HepG2 (cell line): Measurements from ENCODE around the gene FAM222A. TPM values are rescaled to one million over a fixed set of nuclear protein-coding genes. Genes with fewer than 3 reads are reported as not detected.
A peak's percentile ranks its signal among the peaks of the same experiment; 100 is the strongest.

ENCODE experiments used
- CBX5 ChIP-seq: sonication (generic); formaldehyde crosslinking; IDR thresholded peaks from 2 replicates; pipeline ENCODE4 v1.4.0; 2020; ENCODE audit warnings: missing genetic modification reagents, borderline replicate concordance
- FOXO1 ChIP-seq: sonication (generic); formaldehyde crosslinking; IDR thresholded peaks from 2 replicates; pipeline ENCODE4 v1.4.0; 2020; ENCODE audit warnings: missing genetic modification reagents
- MAZ ChIP-seq, 2 experiments: sonication (generic) in 1 of 2; formaldehyde crosslinking in 1 of 2; IDR thresholded peaks; 2 replicates each; pipeline versions ENCODE4 v1.5.0 to v1.6.1; 2012 to 2020; ENCODE audit warnings: low read depth in 2 of 2, mild to moderate bottlenecking in 2 of 2, borderline replicate concordance in 1 of 2, improper control_type of control experiment in 1 of 2, low read length in 1 of 2, missing genetic modification reagents in 1 of 2, moderate library complexity in 1 of 2
- NCOR1 ChIP-seq: fragments of 200-600 bp; sonication (generic); IDR thresholded peaks from 2 replicates; pipeline ENCODE4 v1.7.0; 2017; ENCODE audit warnings: antibody characterized with exemption, low read length, borderline replicate concordance
- ONECUT2 ChIP-seq: sonication (generic); formaldehyde crosslinking; IDR thresholded peaks from 2 replicates; pipeline ENCODE4 v1.4.0; 2020; ENCODE audit warnings: missing genetic modification reagents
- SRSF1 ChIP-seq: fragments of 200-400 bp; formaldehyde crosslinking; optimal IDR thresholded peaks from 2 replicates; pipeline ENCODE3; 2017; ENCODE audit warnings: mild to moderate bottlenecking, low read depth, low read length, moderate library complexity
- ZNF34 ChIP-seq: sonication (generic); formaldehyde crosslinking; IDR thresholded peaks from 2 replicates; pipeline ENCODE4 v1.4.0; 2020; ENCODE audit warnings: mild to moderate bottlenecking, missing genetic modification reagents, borderline replicate concordance
- ZNF484 ChIP-seq: sonication (generic); formaldehyde crosslinking; IDR thresholded peaks from 2 replicates; pipeline ENCODE4 v1.5.1; 2020; ENCODE audit warnings: mild to moderate bottlenecking, low read depth, missing genetic modification reagents, borderline replicate concordance
- ZNF510 ChIP-seq: sonication (generic); formaldehyde crosslinking; IDR thresholded peaks from 2 replicates; pipeline ENCODE4 v1.4.0; 2020; ENCODE audit warnings: low read depth, mild to moderate bottlenecking, missing genetic modification reagents
- polyA plus RNA-seq, 8 experiments: library from polyadenylated mRNA; depleted of rRNA in 3 of 8; stranded (reverse) in 7 of 8; unstranded in 1 of 8; fragments of >200 nt; fragmentation: Illumina TruSeq in 4 of 8; extraction: Trizol in 4 of 8; gene quantifications; 2 replicates each; pipeline versions ENCODE4 v1.2.1 to v1.2.3, GENCODE V29; 2011 to 2016; ENCODE audit warnings: low read depth in 4 of 8, missing spikeins in 1 of 8, mixed read lengths in 1 of 8; ENCODE audit not compliant: insufficient read depth in 1 of 8
- total RNA-seq, 5 experiments: library from RNA; depleted of rRNA; stranded (reverse); fragments of >200 nt; fragmentation: Illumina TruSeq; extraction: Trizol; gene quantifications; 2 replicates each; pipeline ENCODE4 v1.2.3, GENCODE V29; 2016; ENCODE audit warnings: low read depth in 1 of 5
- TF ChIP-seq, protein P1 (sequence below): IDR thresholded peaks from 2 replicates; pipeline ENCODE4 v1.4.0; 2020; ENCODE audit warnings: mild to moderate bottlenecking, missing genetic modification reagents
- TF ChIP-seq, protein P2 (sequence below): sonication (generic); formaldehyde crosslinking; IDR thresholded peaks from 2 replicates; pipeline ENCODE4 v1.4.0; 2020; ENCODE audit warnings: missing genetic modification reagents, borderline replicate concordance
- TF ChIP-seq, protein P3 (sequence below): sonication (generic); formaldehyde crosslinking; IDR thresholded peaks from 2 replicates; pipeline ENCODE4 v1.5.0; 2020; ENCODE audit warnings: mild to moderate bottlenecking, missing genetic modification reagents, borderline replicate concordance
- TF ChIP-seq, protein P4 (sequence below): IDR thresholded peaks from 2 replicates; pipeline ENCODE4 v1.6.1; 2016
- TF ChIP-seq, protein P5 (sequence below): sonication (generic); formaldehyde crosslinking; IDR thresholded peaks from 2 replicates; pipeline ENCODE4 v1.8.0; 2023; ENCODE audit warnings: mild to moderate bottlenecking, missing genetic modification reagents

FAM222A gene
- total and polyA plus RNA-seq, 2 of the 13 experiments (the other 11 are each of a cell fraction or from before 2014, with no cell fraction given): 2.7 to 9.6 TPM

DNA sequence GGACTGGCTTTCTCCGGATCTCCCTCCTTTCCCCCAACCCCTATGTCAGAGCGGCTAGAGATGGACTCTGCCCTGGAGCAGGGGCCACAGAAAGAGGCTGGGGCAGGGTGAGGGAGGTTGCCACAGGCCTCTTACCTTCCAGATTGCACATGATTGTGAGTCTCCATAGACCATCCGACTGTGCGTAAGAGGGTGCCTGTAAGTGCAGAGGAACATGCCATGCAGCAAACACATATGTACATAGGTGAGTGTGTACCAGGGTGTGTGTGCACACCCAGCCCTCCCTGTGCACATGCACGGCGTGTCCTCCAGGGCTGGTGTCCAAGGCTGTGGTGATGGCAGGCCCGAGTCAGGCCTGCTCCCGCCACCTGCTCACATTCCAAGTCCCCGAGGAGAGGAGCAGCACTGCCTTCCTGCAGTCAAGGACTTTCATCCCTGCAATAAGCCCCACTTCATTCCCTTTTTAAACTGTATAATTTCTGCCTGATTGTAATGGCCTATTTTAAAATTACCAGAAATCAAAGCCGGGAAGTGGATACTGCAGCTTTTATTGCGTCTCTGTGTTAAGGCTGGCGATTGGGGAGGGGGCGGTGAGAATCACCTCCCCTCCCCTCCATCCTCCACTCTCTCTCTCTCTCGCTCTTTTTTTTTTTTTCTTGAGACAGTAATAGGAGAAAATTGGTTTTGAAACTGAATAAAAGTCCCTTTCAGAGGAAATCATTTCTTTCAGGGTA lies 28.5 kb downstream of the FAM222A start (continued):
- TF ChIP-seq, protein P1, sequence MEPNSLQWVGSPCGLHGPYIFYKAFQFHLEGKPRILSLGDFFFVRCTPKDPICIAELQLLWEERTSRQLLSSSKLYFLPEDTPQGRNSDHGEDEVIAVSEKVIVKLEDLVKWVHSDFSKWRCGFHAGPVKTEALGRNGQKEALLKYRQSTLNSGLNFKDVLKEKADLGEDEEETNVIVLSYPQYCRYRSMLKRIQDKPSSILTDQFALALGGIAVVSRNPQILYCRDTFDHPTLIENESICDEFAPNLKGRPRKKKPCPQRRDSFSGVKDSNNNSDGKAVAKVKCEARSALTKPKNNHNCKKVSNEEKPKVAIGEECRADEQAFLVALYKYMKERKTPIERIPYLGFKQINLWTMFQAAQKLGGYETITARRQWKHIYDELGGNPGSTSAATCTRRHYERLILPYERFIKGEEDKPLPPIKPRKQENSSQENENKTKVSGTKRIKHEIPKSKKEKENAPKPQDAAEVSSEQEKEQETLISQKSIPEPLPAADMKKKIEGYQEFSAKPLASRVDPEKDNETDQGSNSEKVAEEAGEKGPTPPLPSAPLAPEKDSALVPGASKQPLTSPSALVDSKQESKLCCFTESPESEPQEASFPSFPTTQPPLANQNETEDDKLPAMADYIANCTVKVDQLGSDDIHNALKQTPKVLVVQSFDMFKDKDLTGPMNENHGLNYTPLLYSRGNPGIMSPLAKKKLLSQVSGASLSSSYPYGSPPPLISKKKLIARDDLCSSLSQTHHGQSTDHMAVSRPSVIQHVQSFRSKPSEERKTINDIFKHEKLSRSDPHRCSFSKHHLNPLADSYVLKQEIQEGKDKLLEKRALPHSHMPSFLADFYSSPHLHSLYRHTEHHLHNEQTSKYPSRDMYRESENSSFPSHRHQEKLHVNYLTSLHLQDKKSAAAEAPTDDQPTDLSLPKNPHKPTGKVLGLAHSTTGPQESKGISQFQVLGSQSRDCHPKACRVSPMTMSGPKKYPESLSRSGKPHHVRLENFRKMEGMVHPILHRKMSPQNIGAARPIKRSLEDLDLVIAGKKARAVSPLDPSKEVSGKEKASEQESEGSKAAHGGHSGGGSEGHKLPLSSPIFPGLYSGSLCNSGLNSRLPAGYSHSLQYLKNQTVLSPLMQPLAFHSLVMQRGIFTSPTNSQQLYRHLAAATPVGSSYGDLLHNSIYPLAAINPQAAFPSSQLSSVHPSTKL (CRISPR knock-in tag): peak; percentile 73; the same call in 1 of the 2 replicates
- TF ChIP-seq ZNF510 (CRISPR knock-in tag): no peak
- TF ChIP-seq ZNF484 (CRISPR knock-in tag): no peak
- no peak for TF ChIP-seq CBX5
- no peak for TF ChIP-seq ONECUT2 (CRISPR knock-in tag)
- TF ChIP-seq, protein P2, sequence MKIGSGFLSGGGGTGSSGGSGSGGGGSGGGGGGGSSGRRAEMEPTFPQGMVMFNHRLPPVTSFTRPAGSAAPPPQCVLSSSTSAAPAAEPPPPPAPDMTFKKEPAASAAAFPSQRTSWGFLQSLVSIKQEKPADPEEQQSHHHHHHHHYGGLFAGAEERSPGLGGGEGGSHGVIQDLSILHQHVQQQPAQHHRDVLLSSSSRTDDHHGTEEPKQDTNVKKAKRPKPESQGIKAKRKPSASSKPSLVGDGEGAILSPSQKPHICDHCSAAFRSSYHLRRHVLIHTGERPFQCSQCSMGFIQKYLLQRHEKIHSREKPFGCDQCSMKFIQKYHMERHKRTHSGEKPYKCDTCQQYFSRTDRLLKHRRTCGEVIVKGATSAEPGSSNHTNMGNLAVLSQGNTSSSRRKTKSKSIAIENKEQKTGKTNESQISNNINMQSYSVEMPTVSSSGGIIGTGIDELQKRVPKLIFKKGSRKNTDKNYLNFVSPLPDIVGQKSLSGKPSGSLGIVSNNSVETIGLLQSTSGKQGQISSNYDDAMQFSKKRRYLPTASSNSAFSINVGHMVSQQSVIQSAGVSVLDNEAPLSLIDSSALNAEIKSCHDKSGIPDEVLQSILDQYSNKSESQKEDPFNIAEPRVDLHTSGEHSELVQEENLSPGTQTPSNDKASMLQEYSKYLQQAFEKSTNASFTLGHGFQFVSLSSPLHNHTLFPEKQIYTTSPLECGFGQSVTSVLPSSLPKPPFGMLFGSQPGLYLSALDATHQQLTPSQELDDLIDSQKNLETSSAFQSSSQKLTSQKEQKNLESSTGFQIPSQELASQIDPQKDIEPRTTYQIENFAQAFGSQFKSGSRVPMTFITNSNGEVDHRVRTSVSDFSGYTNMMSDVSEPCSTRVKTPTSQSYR (CRISPR knock-in tag): peak; percentile 58; the same call in 1 of the 2 replicates
- TF ChIP-seq, protein P3, sequence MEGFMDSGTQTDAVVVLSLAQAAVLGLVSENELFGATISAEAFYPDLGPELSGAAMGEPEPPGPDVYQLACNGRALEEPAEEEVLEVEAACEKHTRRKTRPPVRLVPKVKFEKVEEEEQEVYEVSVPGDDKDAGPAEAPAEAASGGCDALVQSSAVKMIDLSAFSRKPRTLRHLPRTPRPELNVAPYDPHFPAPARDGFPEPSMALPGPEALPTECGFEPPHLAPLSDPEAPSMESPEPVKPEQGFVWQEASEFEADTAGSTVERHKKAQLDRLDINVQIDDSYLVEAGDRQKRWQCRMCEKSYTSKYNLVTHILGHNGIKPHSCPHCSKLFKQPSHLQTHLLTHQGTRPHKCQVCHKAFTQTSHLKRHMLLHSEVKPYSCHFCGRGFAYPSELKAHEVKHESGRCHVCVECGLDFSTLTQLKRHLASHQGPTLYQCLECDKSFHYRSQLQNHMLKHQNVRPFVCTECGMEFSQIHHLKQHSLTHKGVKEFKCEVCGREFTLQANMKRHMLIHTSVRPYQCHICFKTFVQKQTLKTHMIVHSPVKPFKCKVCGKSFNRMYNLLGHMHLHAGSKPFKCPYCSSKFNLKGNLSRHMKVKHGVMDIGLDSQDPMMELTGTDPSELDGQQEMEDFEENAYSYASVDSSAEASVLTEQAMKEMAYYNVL (CRISPR knock-in tag): peak; percentile 18; the same call in 1 of the 2 replicates
- TF ChIP-seq, protein P4, sequence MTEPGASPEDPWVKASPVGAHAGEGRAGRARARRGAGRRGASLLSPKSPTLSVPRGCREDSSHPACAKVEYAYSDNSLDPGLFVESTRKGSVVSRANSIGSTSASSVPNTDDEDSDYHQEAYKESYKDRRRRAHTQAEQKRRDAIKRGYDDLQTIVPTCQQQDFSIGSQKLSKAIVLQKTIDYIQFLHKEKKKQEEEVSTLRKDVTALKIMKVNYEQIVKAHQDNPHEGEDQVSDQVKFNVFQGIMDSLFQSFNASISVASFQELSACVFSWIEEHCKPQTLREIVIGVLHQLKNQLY: peak; percentile 63; the same call in 1 of the 2 replicates
- 0 out of 2 replicates have a peak, but pooled peaks have one; percentile 48 for TF ChIP-seq NCOR1
- TF ChIP-seq SRSF1: no peak
- 0 out of 2 replicates have a peak, but pooled peaks have one; percentile 26 for TF ChIP-seq FOXO1 (CRISPR knock-in tag)
- no peak for TF ChIP-seq ZNF34 (CRISPR knock-in tag)
- 0 out of 2 replicates have a peak, but pooled peaks have one; percentile 48 for TF ChIP-seq MAZ (IDR thresholded peaks at IDR 0.05; ENCODE audit: borderline replicate concordance, low read depth, low read length)
- peak; percentile 72; the same call in 1 of the 2 replicates for TF ChIP-seq MAZ (CRISPR knock-in tag; IDR thresholded peaks at IDR 0.05; ENCODE audit: low read depth)
- TF ChIP-seq, protein P5, sequence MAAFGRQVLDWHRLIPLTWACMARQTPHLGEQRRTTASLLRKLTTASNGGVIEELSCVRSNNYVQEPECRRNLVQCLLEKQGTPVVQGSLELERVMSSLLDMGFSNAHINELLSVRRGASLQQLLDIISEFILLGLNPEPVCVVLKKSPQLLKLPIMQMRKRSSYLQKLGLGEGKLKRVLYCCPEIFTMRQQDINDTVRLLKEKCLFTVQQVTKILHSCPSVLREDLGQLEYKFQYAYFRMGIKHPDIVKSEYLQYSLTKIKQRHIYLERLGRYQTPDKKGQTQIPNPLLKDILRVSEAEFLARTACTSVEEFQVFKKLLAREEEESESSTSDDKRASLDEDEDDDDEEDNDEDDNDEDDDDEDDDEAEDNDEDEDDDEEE (CRISPR knock-in tag): 0 out of 2 replicates have a peak, but pooled peaks have one; percentile 27
